ENCODE data around the gene VAMP5. TPM values are rescaled to one million over a fixed set of nuclear protein-coding genes. Genes with fewer than 3 reads are reported as not detected.

VAMP5 gene
- total and polyA plus RNA-seq, 2 of the 8 experiments (the other 6 are each of a cell fraction or from before 2014, with no cell fraction given), result 4.7 to 14.2 TPM

GRCh38 chr2:85583667-85584353, 421 bp upstream of the VAMP5 start:
- H4K91ac ChIP-seq (replicated peaks; ENCODE audit: insufficient read length, low read length), result no peak overlapping the region
- H3K36me3 ChIP-seq (ENCODE audit: control insufficient read depth in 2 of 4, insufficient read depth in 4 of 4, low read length in 3 of 4), result no peaks in the 10 kb centered on the region
- no peaks in the 10 kb centered on the region for H3K79me2 ChIP-seq (ENCODE audit: control insufficient read depth in 1 of 2, insufficient read depth in 2 of 2, low read length in 2 of 2)
- no peak overlapping the region for H3K56ac ChIP-seq (replicated peaks; ENCODE audit: insufficient read length, low read depth, low read length)
- H3K4me2 ChIP-seq (ENCODE audit: insufficient read depth in 1 of 2, low read depth in 2 of 2, low read length in 2 of 2), result peak overlapping the region; percentile 67 to 89
- peaks cover 5% of the 10 kb centered on the region; the same call in 1 of the 2 replicates for H3K23me2 ChIP-seq (ENCODE audit: low read depth, low read length)
- no peak overlapping the region for H3K14ac ChIP-seq (ENCODE audit: insufficient read length)
- H2AK5ac ChIP-seq (ENCODE audit: low read depth, low read length), result no peak overlapping the region
- H3K4ac ChIP-seq (replicated peaks; ENCODE audit: insufficient read length, low read depth, low read length), result no peak overlapping the region
- H2BK15ac ChIP-seq (ENCODE audit: low read length), result no peak overlapping the region
- no peak overlapping the region for H2BK120ac ChIP-seq (replicated peaks; ENCODE audit: low read depth, low read length)
- 62% methylated on average over 11 of the region's 16 CpGs; no CpG with 5 or more reads in 1 of the 2 experiments for WGBS, 2 experiments (ENCODE audit: extremely low coverage in 1 of 2, insufficient coverage in 1 of 2, insufficient read length in 1 of 2, insufficient replicate concordance in 2 of 2, low coverage in 1 of 2, low lambda C conversion rate in 2 of 2, missing lambda C conversion rate in 1 of 2)
- H3K79me1 ChIP-seq (ENCODE audit: low read depth, low read length), result no peaks in the 10 kb centered on the region; the same call in 1 of the 2 replicates
- peaks cover 2 to 19% (median 6%) of the 10 kb centered on the region in 4 experiments; a peak in 6 of 7 replicates for H3K4me1 ChIP-seq (replicated peaks in 1 of 4; ENCODE audit: control insufficient read depth in 3 of 4, insufficient read depth in 4 of 4, low read length in 3 of 4)
- no peak overlapping the region for H3K18ac ChIP-seq (ENCODE audit: extremely low read depth, low read length)
- no peak for FAIRE-seq
- no peaks in the 10 kb centered on the region for H4K20me1 ChIP-seq (replicated peaks in 1 of 2; ENCODE audit: control insufficient read depth in 1 of 2, insufficient read depth in 2 of 2, low read length in 2 of 2)
- H4K8ac ChIP-seq (ENCODE audit: extremely low read depth, insufficient read depth, low read length), result no peak overlapping the region
- no peak overlapping the region for H3K23ac ChIP-seq (ENCODE audit: insufficient read length)
- H3K9me3 ChIP-seq (ENCODE audit: insufficient read depth in 2 of 2, low read depth in 1 of 2, low read length in 1 of 2), result no peaks in the 10 kb centered on the region
- no peak overlapping the region for H3K27ac ChIP-seq (ENCODE audit: low read depth, low read length)
- peaks cover 8 to 34% (median 21%) of the 10 kb centered on the region in 4 experiments; a peak in 6 of 7 replicates for H3K27me3 ChIP-seq (replicated peaks in 1 of 4; ENCODE audit: control insufficient read depth in 3 of 4, extremely low read depth in 1 of 4, insufficient read depth in 3 of 4, low read length in 3 of 4)
- no peak for DNase-seq (ENCODE audit: low read depth in 1 of 2, low spot score in 2 of 2)
- no peak overlapping the region; a peak in 1 of 7 replicates for H3K9ac ChIP-seq (replicated peaks in 1 of 4; ENCODE audit: extremely low read depth in 1 of 4, low read depth in 3 of 4, low read length in 3 of 4)
- peak; percentile 1 for TF ChIP-seq ASH2L (IDR thresholded peaks at IDR 0.05; ENCODE audit: low read length)
- TF ChIP-seq KDM1A (IDR thresholded peaks at IDR 0.05; ENCODE audit: borderline replicate concordance, low read length), result peak; percentile 10; the same call in 1 of the 2 replicates
- TF ChIP-seq CBX5 (IDR thresholded peaks at IDR 0.05; ENCODE audit: low read depth, low read length), result no peak
- POLR2A ChIA-PET (ENCODE audit: partially characterized antibody), result interaction anchor here (0.6 to 2.0 kb wide), 4 partner anchors 9 to 192 kb away, joined by 3 to 15 read pairs (median 6); partner anchors contain the start of genes RNF181 and TMEM150A
- H2BK12ac ChIP-seq (ENCODE audit: low read depth, low read length), result no peak overlapping the region
- H3K4me3 ChIP-seq (ENCODE audit: extremely low read depth in 1 of 4, insufficient read depth in 2 of 4, low read depth in 3 of 4, low read length in 4 of 4), result peak overlapping the region in 3 of 4 experiments; percentile 23 to 64 (median 23); a peak in 5 of 8 replicates
- CTCF ChIA-PET (ENCODE audit: partially characterized antibody), result interaction anchor here (0.9 to 1.5 kb wide), 2 partner anchors 16 to 33 kb away, joined by 3 to 5 read pairs; no protein-coding TSS in a partner anchor
- no peak overlapping the region for H2BK20ac ChIP-seq (ENCODE audit: low read length)
- H2AFZ ChIP-seq (ENCODE audit: low read length), result no peak overlapping the region
- no peak overlapping the region for H2BK5ac ChIP-seq (ENCODE audit: low read depth, low read length)
- H4K5ac ChIP-seq (ENCODE audit: insufficient read length, low read depth, low read length), result no peak overlapping the region

Measured in H1 (cell line).